Cardiac muscle cell (in vitro differentiated cells and primary cell): ENCODE measurements around the gene EDIL3. TPM values are rescaled to one million over a fixed set of nuclear protein-coding genes. Genes with fewer than 3 reads are reported as not detected.

Experiments used
- DNase-seq, 2 donors: peaks; one replicate each; pipeline versions ENCODE4 v3.0.0 to v3.0.0-alpha.2; 2010 to 2017; ENCODE audit warnings: low read depth in 1 of 2, low spot score in 1 of 2
- H3K27ac ChIP-seq: fragments of 200-600 bp; sonication (generic); 2 replicates; pipeline ENCODE4 v1.5.1; 2016
- H3K27me3 ChIP-seq: fragments of 200-600 bp; sonication (generic); 2 replicates; pipeline ENCODE4 v1.6.0; 2016; ENCODE audit warnings: control low read depth
- H3K36me3 ChIP-seq: fragments of 200-600 bp; sonication (generic); 2 replicates; pipeline ENCODE4 v1.5.1; 2016; ENCODE audit warnings: control low read depth
- H3K4me1 ChIP-seq: fragments of 200-600 bp; sonication (generic); 2 replicates; pipeline ENCODE4 v1.8.1; 2017; ENCODE audit warnings: low read depth, mild to moderate bottlenecking, mixed run types
- H3K4me3 ChIP-seq: fragments of 200-600 bp; sonication (generic); 2 replicates; pipeline ENCODE4 v1.5.1; 2016; ENCODE audit warnings: mild to moderate bottlenecking
- H3K9me3 ChIP-seq: fragments of 200-600 bp; sonication (generic); 2 replicates; pipeline ENCODE4 v1.5.1; 2017; ENCODE audit warnings: low read depth, mild to moderate bottlenecking, control low read depth
- CTCF ChIP-seq: IDR thresholded peaks from 2 replicates; pipeline ENCODE4 v1.5.1; 2012; ENCODE audit warnings: low read depth, mild to moderate bottlenecking, low read length
- polyA plus RNA-seq: library from polyadenylated mRNA; unstranded; fragments of >200 nt; fragmentation: Nextera tagmentation; extraction: Ambion mirVana; gene quantifications from 2 replicates; pipeline ENCODE4 v1.2.1, GENCODE V29; 2016
- total RNA-seq: library from RNA; depleted of rRNA; stranded (reverse); fragments of >200 nt; gene quantifications from 2 replicates; pipeline ENCODE4 v1.2.3, GENCODE V29; 2016

EDIL3 gene
- total and polyA plus RNA-seq, 2 experiments from 2014 or later, result 7.2 to 7.7 TPM

- Histone ChIP-seq H3K4me3 (no peak overlapping the region), H3K4me1 (no peaks in the 10 kb centered on the region), H3K36me3 (no peaks in the 10 kb centered on the region), H3K9me3 (no peaks in the 10 kb centered on the region), H3K27ac (no peak overlapping the region), H3K27me3 (no peaks in the 10 kb centered on the region)
- peak in 1 of 2 donors; percentile 6 for DNase-seq
- no peak for TF ChIP-seq CTCF
Measured at GRCh38 chr5:83991566-83992224, 393.0 kb downstream of the EDIL3 start.

GRCh38 chr5:83988293-83988685 lies 396.4 kb downstream of the EDIL3 start:
- H3K4me3 ChIP-seq, result no peak overlapping the region
- no peak overlapping the region for H3K27ac ChIP-seq
- H3K9me3 ChIP-seq, result no peaks in the 10 kb centered on the region
- no peaks in the 10 kb centered on the region for H3K27me3 ChIP-seq
- no peaks in the 10 kb centered on the region for H3K36me3 ChIP-seq
- DNase-seq, result no peak
- no peaks in the 10 kb centered on the region for H3K4me1 ChIP-seq
- TF ChIP-seq CTCF, result no peak

DNA sequence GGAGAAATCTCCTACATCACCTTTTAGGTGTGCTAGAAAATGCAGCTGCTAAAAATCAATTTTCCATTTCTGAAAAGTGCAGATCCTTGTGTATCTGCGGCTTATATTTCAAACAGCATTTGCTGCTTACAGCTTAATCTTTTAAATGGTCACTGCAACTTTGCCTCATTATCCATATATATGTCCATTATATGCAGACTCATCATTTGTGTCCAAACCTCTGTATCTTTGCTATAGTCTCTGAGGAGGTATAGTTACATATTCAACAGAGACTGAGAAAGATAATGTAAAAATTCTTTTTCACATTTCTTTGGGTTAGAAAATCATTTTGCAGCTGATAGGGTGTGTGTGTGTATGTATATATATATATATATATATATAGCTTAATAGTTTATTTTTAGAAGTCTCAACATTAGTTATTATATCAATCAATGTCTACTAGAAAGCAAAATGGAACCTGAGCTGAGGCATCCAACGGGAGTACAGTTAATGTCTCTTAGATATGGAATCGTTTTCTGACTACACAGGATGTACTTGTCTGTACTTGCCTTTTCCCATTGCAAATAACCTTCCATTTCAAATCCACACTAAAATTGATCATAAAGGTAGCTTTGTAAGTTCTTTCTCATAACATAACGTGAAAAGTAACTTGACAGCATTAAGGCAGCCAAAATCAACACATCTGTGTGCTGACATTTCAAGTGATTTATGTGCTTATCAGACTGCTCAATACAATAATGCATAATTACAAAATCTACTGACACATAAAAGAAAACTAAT lies 397.0 kb downstream of the EDIL3 start:
- no peaks in the 10 kb centered on the region for H3K36me3 ChIP-seq
- no peak overlapping the region for H3K27ac ChIP-seq
- no peaks in the 10 kb centered on the region for H3K9me3 ChIP-seq
- no peak for DNase-seq
- H3K27me3 ChIP-seq, result no peaks in the 10 kb centered on the region
- no peak for TF ChIP-seq CTCF
- no peak overlapping the region for H3K4me3 ChIP-seq
- no peaks in the 10 kb centered on the region for H3K4me1 ChIP-seq

DNA sequence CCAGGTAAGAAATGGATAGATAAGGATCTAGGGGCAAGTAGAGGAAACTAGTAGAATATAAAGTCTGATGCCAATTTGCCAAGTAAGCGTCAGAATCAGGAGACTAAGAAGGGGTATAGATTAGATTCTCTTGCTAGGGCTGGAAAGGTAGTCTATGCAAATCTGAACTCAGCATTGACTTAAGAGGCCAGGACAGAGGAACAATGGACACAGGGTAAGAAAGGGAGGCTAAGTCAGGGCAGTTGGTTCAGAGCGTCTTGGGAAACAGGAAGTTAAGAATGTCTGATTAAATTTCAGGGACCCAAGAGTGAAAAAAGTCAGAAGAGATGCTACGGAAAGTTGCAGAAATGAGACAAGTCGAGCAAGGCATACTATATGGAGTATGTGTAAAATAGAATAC lies 400.8 kb downstream of the EDIL3 start:
- H3K27me3 ChIP-seq, result no peaks in the 10 kb centered on the region
- no peak overlapping the region for H3K4me3 ChIP-seq
- no peaks in the 10 kb centered on the region for H3K36me3 ChIP-seq
- no peaks in the 10 kb centered on the region for H3K9me3 ChIP-seq
- no peaks in the 10 kb centered on the region for H3K4me1 ChIP-seq
- no peak for DNase-seq
- TF ChIP-seq CTCF, result no peak
- no peak overlapping the region for H3K27ac ChIP-seq

- Histone ChIP-seq H3K4me3 (no peak overlapping the region), H3K27me3 (no peaks in the 10 kb centered on the region), H3K4me1 (peaks cover 15% of the 10 kb centered on the region), H3K9me3 (no peaks in the 10 kb centered on the region), H3K36me3 (no peaks in the 10 kb centered on the region), H3K27ac (no peak overlapping the region)
- TF ChIP-seq CTCF, result no peak
- peak in 1 of 2 donors; percentile 16 for DNase-seq
Measured at GRCh38 chr5:83973925-83974815, 410.5 kb downstream of the EDIL3 start.
